HG02610 (cell line): ENCODE results near the gene KDM1A.

Experiments
- ATAC-seq: cut with Tn5 transposase; IDR thresholded peaks from one replicate; pipeline ENCODE4 v1.9.1; 2021; ENCODE audit warnings: mild to moderate bottlenecking, moderate library complexity; ENCODE audit not compliant: unreplicated experiment

The KDM1A gene

GRCh38 chr1:23103001-23103889 lies 84.0 kb downstream of the KDM1A start:
- ATAC-seq, result no peak

GRCh38 chr1:23108918-23109533 lies 89.8 kb downstream of the KDM1A start:
- no peak for ATAC-seq

- ATAC-seq, result no peak
Observed at GRCh38 chr1:23110391-23110790, 91.1 kb downstream of the KDM1A start.

GRCh38 chr1:23111600-23112535 lies 92.6 kb downstream of the KDM1A start:
- ATAC-seq, result no peak

GRCh38 chr1:23114424-23115079 lies 95.3 kb downstream of the KDM1A start:
- ATAC-seq, result no peak

GRCh38 chr1:23116216-23116836 lies 97.1 kb downstream of the KDM1A start:
- ATAC-seq, result no peak

GRCh38 chr1:23116921-23117699 lies 97.8 kb downstream of the KDM1A start:
- no peak for ATAC-seq

- ATAC-seq, result no peak
Observed at GRCh38 chr1:23118407-23118806, 99.1 kb downstream of the KDM1A start.

- ATAC-seq, result no peak
Observed at GRCh38 chr1:23118957-23119792, 99.9 kb downstream of the KDM1A start.

- no peak for ATAC-seq
Observed at GRCh38 chr1:23120383-23120782, 101.1 kb downstream of the KDM1A start.

- ATAC-seq, result no peak
Observed at GRCh38 chr1:23122023-23122748, 102.9 kb downstream of the KDM1A start.

GRCh38 chr1:23122796-23123195 lies 103.5 kb downstream of the KDM1A start:
- ATAC-seq, result no peak

- no peak for ATAC-seq
Observed at GRCh38 chr1:23123528-23123927, 104.3 kb downstream of the KDM1A start.

GRCh38 chr1:23124259-23125026 lies 105.2 kb downstream of the KDM1A start:
- ATAC-seq, result no peak

- no peak for ATAC-seq
Observed at GRCh38 chr1:23125489-23125888, 106.2 kb downstream of the KDM1A start.

- ATAC-seq, result no peak
Observed at GRCh38 chr1:23126200-23126599, 106.9 kb downstream of the KDM1A start.

- no peak for ATAC-seq
Observed at GRCh38 chr1:23126801-23127200, 107.5 kb downstream of the KDM1A start.
